ENCODE data around the gene IL17B. TPM values are rescaled to one million over a fixed set of nuclear protein-coding genes. Genes with fewer than 3 reads are reported as not detected.
A peak's percentile ranks its signal among the peaks of the same experiment; 100 is the strongest.

The IL17B gene
- total and polyA plus RNA-seq, 9 of the 15 experiments (the other 6 are each of a cell fraction or from before 2014, with no cell fraction given), result 0.28 to 2.6 (median 0.53) TPM; not detected in 2

DNA sequence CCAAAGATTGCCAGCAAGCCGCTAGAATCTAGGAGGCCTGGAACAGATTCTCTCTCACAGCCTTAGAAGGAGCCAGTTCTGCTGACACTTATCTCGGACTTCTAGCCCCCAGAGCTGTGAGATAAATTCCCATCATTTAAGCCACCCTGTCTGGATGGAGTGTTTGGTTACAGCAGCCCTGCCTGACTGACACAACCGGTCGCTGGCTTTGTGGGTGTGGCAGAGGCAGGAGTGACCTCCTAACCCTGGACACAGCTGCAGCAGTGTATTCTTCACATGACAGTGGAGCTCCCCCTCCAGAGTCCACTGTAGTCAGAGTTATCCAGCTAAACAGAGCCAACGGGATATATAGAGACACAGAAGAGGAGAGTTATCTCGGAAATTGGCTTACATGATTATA, 21.2 kb upstream of the IL17B start (continued):
- TF ChIP-seq, protein P1, sequence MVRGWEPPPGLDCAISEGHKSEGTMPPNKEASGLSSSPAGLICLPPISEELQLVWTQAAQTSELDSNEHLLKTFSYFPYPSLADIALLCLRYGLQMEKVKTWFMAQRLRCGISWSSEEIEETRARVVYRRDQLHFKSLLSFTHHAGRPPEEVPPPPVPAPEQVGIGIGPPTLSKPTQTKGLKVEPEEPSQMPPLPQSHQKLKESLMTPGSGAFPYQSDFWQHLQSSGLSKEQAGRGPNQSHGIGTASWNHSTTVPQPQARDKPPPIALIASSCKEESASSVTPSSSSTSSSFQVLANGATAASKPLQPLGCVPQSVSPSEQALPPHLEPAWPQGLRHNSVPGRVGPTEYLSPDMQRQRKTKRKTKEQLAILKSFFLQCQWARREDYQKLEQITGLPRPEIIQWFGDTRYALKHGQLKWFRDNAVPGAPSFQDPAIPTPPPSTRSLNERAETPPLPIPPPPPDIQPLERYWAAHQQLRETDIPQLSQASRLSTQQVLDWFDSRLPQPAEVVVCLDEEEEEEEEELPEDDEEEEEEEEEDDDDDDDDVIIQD (CRISPR knock-in tag; IDR thresholded peaks at IDR 0.05), result no peak
- 0 out of 2 replicates have a peak, but pooled peaks have one; percentile 38 for TF ChIP-seq LCOR (CRISPR knock-in tag; IDR thresholded peaks at IDR 0.05)
- no peak for TF ChIP-seq WHSC1 (IDR thresholded peaks at IDR 0.05; ENCODE audit: low read length)
- TF ChIP-seq KDM1A (IDR thresholded peaks at IDR 0.05), result peak; percentile 11 to 31; a peak in 1 of 4 replicates
- TF ChIP-seq LARP7 (IDR thresholded peaks at IDR 0.05), result no peak
- peak; percentile 37; the same call in 1 of the 2 replicates for TF ChIP-seq SP1 (CRISPR knock-in tag; IDR thresholded peaks at IDR 0.05)
- 0 out of 2 replicates have a peak, but pooled peaks have one; percentile 19 for TF ChIP-seq ELF1 (tag; IDR thresholded peaks at IDR 0.05)
- TF ChIP-seq MEIS2 (IDR thresholded peaks at IDR 0.05; ENCODE audit: partially characterized antibody), result peak; percentile 37
- TF ChIP-seq SMAD4 (CRISPR knock-in tag; conservative IDR thresholded peaks at IDR 0.05), result peak; percentile 32; the same call in 1 of the 2 replicates
- TF ChIP-seq MCM5 (IDR thresholded peaks at IDR 0.05; ENCODE audit: low read depth), result no peak
- TF ChIP-seq PRMT5 (CRISPR knock-in tag; IDR thresholded peaks at IDR 0.05), result no peak
- TF ChIP-seq HDAC1 (IDR thresholded peaks at IDR 0.05), result peak in 1 of 2 experiments; percentile 23; a peak in 1 of 4 replicates
- TF ChIP-seq U2AF2 (optimal IDR thresholded peaks at IDR 0.05; ENCODE audit: low read depth, low read length), result no peak
- TF ChIP-seq YY1 (IDR thresholded peaks at IDR 0.05; ENCODE audit: borderline replicate concordance in 1 of 3, control insufficient read depth in 1 of 3, extremely low read depth in 1 of 3, insufficient read depth in 3 of 3, insufficient read length in 1 of 3, insufficient replicate concordance in 2 of 3, low read depth in 1 of 3, low read length in 2 of 3), result no peak
- TF ChIP-seq ZNF197 (CRISPR knock-in tag; IDR thresholded peaks at IDR 0.05; ENCODE audit: low read depth), result no peak
- no peak for TF ChIP-seq CREB1 (IDR thresholded peaks at IDR 0.05)
- TF ChIP-seq CREB1 (CRISPR knock-in tag; IDR thresholded peaks at IDR 0.05), result no peak
- TF ChIP-seq MTA2 (IDR thresholded peaks at IDR 0.05; ENCODE audit: low read depth), result 0 out of 2 replicates have a peak, but pooled peaks have one; percentile 23
- TF ChIP-seq, protein P2, sequence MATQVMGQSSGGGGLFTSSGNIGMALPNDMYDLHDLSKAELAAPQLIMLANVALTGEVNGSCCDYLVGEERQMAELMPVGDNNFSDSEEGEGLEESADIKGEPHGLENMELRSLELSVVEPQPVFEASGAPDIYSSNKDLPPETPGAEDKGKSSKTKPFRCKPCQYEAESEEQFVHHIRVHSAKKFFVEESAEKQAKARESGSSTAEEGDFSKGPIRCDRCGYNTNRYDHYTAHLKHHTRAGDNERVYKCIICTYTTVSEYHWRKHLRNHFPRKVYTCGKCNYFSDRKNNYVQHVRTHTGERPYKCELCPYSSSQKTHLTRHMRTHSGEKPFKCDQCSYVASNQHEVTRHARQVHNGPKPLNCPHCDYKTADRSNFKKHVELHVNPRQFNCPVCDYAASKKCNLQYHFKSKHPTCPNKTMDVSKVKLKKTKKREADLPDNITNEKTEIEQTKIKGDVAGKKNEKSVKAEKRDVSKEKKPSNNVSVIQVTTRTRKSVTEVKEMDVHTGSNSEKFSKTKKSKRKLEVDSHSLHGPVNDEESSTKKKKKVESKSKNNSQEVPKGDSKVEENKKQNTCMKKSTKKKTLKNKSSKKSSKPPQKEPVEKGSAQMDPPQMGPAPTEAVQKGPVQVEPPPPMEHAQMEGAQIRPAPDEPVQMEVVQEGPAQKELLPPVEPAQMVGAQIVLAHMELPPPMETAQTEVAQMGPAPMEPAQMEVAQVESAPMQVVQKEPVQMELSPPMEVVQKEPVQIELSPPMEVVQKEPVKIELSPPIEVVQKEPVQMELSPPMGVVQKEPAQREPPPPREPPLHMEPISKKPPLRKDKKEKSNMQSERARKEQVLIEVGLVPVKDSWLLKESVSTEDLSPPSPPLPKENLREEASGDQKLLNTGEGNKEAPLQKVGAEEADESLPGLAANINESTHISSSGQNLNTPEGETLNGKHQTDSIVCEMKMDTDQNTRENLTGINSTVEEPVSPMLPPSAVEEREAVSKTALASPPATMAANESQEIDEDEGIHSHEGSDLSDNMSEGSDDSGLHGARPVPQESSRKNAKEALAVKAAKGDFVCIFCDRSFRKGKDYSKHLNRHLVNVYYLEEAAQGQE (IDR thresholded peaks at IDR 0.05; ENCODE audit: borderline replicate concordance), result no peak
- TF ChIP-seq, protein P2 (CRISPR knock-in tag; IDR thresholded peaks at IDR 0.05; ENCODE audit: low read depth), result no peak

Data from K562 (cell line).